Measurements from ENCODE around the gene MCOLN1. TPM values are rescaled to one million over a fixed set of nuclear protein-coding genes. Genes with fewer than 3 reads are reported as not detected.
"Not testable (repeated sequence)": the region's sequence is repeated elsewhere in the genome, so short reads cannot be mapped to it uniquely, and the experiment has no call there.

Gene MCOLN1
- total RNA-seq, 1 donor from 2014 or later, result 30.0 TPM

DNA sequence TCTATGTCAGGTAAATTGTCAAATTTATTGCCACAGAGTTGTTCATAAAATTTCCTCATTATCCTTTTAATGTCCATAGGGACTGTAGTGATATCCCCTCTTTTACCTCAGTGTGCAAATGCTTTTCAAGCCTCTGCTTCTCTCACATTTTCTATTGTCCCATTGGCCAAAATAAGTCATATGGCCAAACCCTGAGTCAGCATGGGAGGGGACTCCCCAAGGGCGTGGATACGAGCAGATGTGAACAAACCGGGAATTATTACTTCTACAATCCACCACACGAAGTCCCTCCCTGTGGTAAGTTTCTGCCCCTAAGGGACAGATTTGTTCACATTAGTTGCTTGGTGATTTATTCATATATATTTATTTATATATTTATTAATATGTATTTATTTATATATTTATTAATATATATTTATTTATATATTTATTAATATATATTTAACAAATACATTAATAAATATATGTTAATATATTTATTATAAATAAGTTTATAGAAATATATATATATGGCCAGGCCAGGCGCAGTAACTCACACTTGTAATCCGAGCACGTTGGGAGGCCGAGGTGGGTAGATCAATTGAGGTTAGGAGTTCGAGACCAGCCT is 53.1 kb downstream of the MCOLN1 start:
- no peak for DNase-seq (ENCODE audit: low spot score)

- DNase-seq (ENCODE audit: low spot score), result not testable (repeated sequence)
Observed at GRCh38 chr19:7577422-7577821, 55.0 kb downstream of the MCOLN1 start.

DNA sequence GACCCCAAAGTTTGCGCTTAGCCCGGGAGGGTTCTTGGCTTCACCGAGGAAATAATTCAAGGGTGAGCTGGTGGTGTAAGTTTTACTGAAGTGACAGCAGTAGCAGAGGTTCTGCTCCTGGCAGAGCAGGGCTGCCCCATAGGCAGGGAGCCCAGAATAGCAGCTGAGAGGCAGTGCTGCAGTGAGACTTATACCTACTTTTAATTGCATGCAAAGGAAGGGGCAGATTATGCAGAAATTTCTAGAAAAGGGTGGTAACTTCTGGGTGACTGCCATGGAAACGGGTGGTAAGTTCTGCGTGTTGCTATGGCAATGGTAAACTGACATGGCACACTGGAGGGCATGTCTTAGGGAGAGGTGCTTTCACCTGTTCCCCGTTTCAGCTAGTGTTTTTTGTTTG is 55.7 kb downstream of the MCOLN1 start:
- DNase-seq (ENCODE audit: low spot score), result no peak

DNA sequence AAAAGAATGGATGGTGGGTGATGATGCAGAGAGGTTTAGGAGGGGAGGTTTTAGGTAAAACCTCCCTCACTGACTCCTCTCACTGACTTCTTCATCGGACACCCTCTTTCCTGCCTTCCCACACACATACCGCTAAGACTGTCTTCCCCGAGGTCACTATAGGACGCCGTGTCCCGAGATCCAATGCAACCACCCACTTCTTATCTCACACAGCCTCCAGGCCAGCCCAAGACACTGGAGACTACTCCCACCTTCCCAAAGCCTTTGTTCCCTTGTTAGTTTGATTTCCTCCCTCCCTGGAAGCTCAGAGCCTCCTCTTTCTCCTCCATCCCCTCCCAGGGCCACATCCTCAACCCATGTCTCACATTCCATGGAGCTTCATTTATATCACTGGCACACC is 56.8 kb downstream of the MCOLN1 start:
- DNase-seq (ENCODE audit: low spot score), result no peak

DNA sequence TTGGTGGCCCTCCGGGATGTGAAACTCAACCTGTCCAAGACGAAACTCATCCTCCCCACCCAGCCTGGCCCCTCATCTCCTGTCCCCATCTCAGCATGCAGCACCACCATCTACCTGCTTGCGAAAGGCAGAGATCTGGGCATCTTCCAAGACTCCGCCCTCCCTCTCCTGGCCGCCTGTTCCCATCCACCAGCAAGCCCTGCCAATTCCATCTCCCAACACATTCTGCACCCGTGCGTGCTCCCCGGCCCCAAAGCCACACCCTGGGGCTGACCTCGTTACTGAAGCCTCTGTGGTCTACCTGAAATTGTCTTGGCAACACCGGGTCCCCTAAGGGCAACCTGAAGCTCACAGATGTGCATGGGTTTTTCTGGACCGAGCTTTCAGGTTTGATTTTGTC is 60.0 kb downstream of the MCOLN1 start:
- no peak for DNase-seq (ENCODE audit: low spot score)

Other genes with a start within 250 kb of the MCOLN1 start
- gene INSR, start 228.2 kb upstream of the MCOLN1 start, total RNA-seq, result 90.7 TPM
- 91.3 TPM for gene ARHGEF18, start 173.7 kb upstream of the MCOLN1 start, total RNA-seq
- 8.2 TPM for gene PEX11G, start 33.6 kb upstream of the MCOLN1 start, total RNA-seq
- gene ZNF358, start 6.5 kb upstream of the MCOLN1 start, total RNA-seq, result 87.6 TPM
- gene PNPLA6, start 13.1 kb downstream of the MCOLN1 start, total RNA-seq, result 157 TPM
- 61.3 TPM for gene CAMSAP3, start 73.2 kb downstream of the MCOLN1 start, total RNA-seq
- 45.8 TPM for gene XAB2, start 106.9 kb downstream of the MCOLN1 start, total RNA-seq
- gene PET100, start 107.2 kb downstream of the MCOLN1 start, total RNA-seq, result 121 TPM
- gene PCP2, start 111.1 kb downstream of the MCOLN1 start, total RNA-seq, result 4.7 TPM
- 215 TPM for gene STXBP2, start 114.5 kb downstream of the MCOLN1 start, total RNA-seq
- not detected for gene RETN, start 146.4 kb downstream of the MCOLN1 start, total RNA-seq
- gene MCEMP1, start 154.5 kb downstream of the MCOLN1 start, total RNA-seq, result 0.14 TPM
- gene TRAPPC5, start 158.2 kb downstream of the MCOLN1 start, total RNA-seq, result 115 TPM
- 0.86 TPM for gene FCER2, start 179.5 kb downstream of the MCOLN1 start, total RNA-seq
- gene CLEC4G, start 209.5 kb downstream of the MCOLN1 start, total RNA-seq, result 0.83 TPM
- 7.5 TPM for gene CD209, start 224.9 kb downstream of the MCOLN1 start, total RNA-seq
- gene CLEC4M, start 240.6 kb downstream of the MCOLN1 start, total RNA-seq, result not detected

All from mucosa of gallbladder (tissue), 1 donor.